SU-DHL-6 (cell line): ENCODE measurements around the gene PCDHGA4.
"Not testable (repeated sequence)": the region's sequence is repeated elsewhere in the genome, so short reads cannot be mapped to it uniquely, and the experiment has no call there.

Source experiments
- H2AFZ ChIP-seq: fragments of 200-600 bp; sonication (generic); 2 replicates; pipeline ENCODE4 v1.6.1; 2014; ENCODE audit warnings: low read depth, mild to moderate bottlenecking, moderate library complexity, mixed read lengths, antibody characterized with exemption, low read length; ENCODE audit not compliant: severe bottlenecking
- H3F3A ChIP-seq: fragments of 200-600 bp; shearing (Covaris generic); 2 replicates; pipeline ENCODE4 v1.6.0; 2016; ENCODE audit warnings: antibody characterized with exemption, mild to moderate bottlenecking; ENCODE audit not compliant: insufficient read depth
- H3K27ac ChIP-seq: fragments of 200-600 bp; sonication (generic); 2 replicates; pipeline ENCODE4 v1.5.1; 2016; ENCODE audit warnings: low read depth, mild to moderate bottlenecking, low read length, moderate library complexity, mixed read lengths
- H3K27me3 ChIP-seq: fragments of 200-600 bp; sonication (generic), shearing (Covaris generic); 2 replicates; pipeline ENCODE4 v1.6.0; 2014; ENCODE audit warnings: mild to moderate bottlenecking, low read length
- H3K36me3 ChIP-seq: fragments of 200-600 bp; sonication (generic); 2 replicates; pipeline ENCODE4 v1.6.1; 2014; ENCODE audit warnings: mild to moderate bottlenecking, low read length, mixed read lengths
- H3K4me2 ChIP-seq: fragments of 300-600, 200-600 bp; shearing (Covaris generic), sonication (generic); 2 replicates; pipeline ENCODE4 v1.6.0; 2014; ENCODE audit warnings: low read length, low read depth, mild to moderate bottlenecking; ENCODE audit not compliant: poor library complexity, severe bottlenecking
- H3K4me3 ChIP-seq: fragments of 200-600 bp; sonication (generic); 2 replicates; pipeline ENCODE4 v1.5.1; 2014; ENCODE audit warnings: antibody characterized with exemption, low read length, mild to moderate bottlenecking, mixed read lengths; ENCODE audit not compliant: insufficient read depth, poor library complexity, severe bottlenecking
- H3K79me2 ChIP-seq: fragments of 200-600 bp; sonication (generic); 2 replicates; pipeline ENCODE4 v1.6.1; 2014; ENCODE audit warnings: mild to moderate bottlenecking, low read length, moderate library complexity; ENCODE audit not compliant: insufficient read depth
- H3K9ac ChIP-seq: fragments of 200-600 bp; sonication (generic); 2 replicates; pipeline ENCODE4 v1.7.0; 2014; ENCODE audit warnings: mild to moderate bottlenecking, low read length
- H3K9me2 ChIP-seq: fragments of 200-600 bp; sonication (generic); replicated peaks from 2 replicates; pipeline ENCODE4 v1.6.1; 2014; ENCODE audit warnings: low read length; ENCODE audit not compliant: insufficient read depth
- H3K9me3 ChIP-seq: fragments of 200-600 bp; sonication (generic); 2 replicates; pipeline ENCODE4 v1.6.1; 2014; ENCODE audit warnings: low read length, mixed read lengths; ENCODE audit not compliant: insufficient read depth
- H4K20me1 ChIP-seq: fragments of 200-600 bp; sonication (generic); 2 replicates; pipeline ENCODE4 v1.6.1; 2014; ENCODE audit warnings: low read depth, mild to moderate bottlenecking, antibody characterized with exemption, low read length, moderate library complexity, mixed read lengths
- EZH2phosphoT487 ChIP-seq: fragments of 200-600 bp; sonication (generic), shearing (Covaris generic); conservative IDR thresholded peaks from 2 replicates; pipeline ENCODE4 v1.6.1; 2018; ENCODE audit warnings: mild to moderate bottlenecking, antibody characterized with exemption, low read length, moderate library complexity, mixed read lengths
- TF ChIP-seq, protein P1 (sequence below): fragments of 200-600 bp; sonication (generic); IDR thresholded peaks from one replicate; pipeline ENCODE4 v1.5.1; 2017; ENCODE audit warnings: antibody characterized with exemption, mild to moderate bottlenecking, low read length, moderate library complexity; ENCODE audit not compliant: insufficient read depth, poor library complexity, severe bottlenecking

PCDHGA4 gene

GRCh38 chr5:141330299-141331080 is 24.3 kb upstream of the PCDHGA4 start, which contains the start of gene PCDHGA1:
Gene PCDHGA1 (plus strand): TSS chr5:141330514.
- no peak within 1 kb of the TSS for H3K4me3 ChIP-seq
- no peaks in the 10 kb centered on the region for H3K27me3 ChIP-seq
- peak within 1 kb of the TSS; percentile 49 for H3K4me2 ChIP-seq
- H3K9ac ChIP-seq: peak within 1 kb of the TSS; percentile 36
- no peaks in the 10 kb centered on the region for H3F3A ChIP-seq
- H4K20me1 ChIP-seq: no peaks in the 10 kb centered on the region
- peaks cover 6% of the 10 kb centered on the region; the same call in 1 of the 2 replicates for H3K36me3 ChIP-seq
- peak within 1 kb of the TSS; percentile 97 for H2AFZ ChIP-seq
- no peak for TF ChIP-seq EZH2phosphoT487
- TF ChIP-seq, protein P1, sequence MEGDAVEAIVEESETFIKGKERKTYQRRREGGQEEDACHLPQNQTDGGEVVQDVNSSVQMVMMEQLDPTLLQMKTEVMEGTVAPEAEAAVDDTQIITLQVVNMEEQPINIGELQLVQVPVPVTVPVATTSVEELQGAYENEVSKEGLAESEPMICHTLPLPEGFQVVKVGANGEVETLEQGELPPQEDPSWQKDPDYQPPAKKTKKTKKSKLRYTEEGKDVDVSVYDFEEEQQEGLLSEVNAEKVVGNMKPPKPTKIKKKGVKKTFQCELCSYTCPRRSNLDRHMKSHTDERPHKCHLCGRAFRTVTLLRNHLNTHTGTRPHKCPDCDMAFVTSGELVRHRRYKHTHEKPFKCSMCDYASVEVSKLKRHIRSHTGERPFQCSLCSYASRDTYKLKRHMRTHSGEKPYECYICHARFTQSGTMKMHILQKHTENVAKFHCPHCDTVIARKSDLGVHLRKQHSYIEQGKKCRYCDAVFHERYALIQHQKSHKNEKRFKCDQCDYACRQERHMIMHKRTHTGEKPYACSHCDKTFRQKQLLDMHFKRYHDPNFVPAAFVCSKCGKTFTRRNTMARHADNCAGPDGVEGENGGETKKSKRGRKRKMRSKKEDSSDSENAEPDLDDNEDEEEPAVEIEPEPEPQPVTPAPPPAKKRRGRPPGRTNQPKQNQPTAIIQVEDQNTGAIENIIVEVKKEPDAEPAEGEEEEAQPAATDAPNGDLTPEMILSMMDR: peak; percentile 84
- H3K9me3 ChIP-seq: no peaks in the 10 kb centered on the region
- no peak within 1 kb of the TSS for H3K27ac ChIP-seq
- no peaks in the 10 kb centered on the region for H3K79me2 ChIP-seq
- H3K9me2 ChIP-seq: no peaks in the 10 kb centered on the region

DNA sequence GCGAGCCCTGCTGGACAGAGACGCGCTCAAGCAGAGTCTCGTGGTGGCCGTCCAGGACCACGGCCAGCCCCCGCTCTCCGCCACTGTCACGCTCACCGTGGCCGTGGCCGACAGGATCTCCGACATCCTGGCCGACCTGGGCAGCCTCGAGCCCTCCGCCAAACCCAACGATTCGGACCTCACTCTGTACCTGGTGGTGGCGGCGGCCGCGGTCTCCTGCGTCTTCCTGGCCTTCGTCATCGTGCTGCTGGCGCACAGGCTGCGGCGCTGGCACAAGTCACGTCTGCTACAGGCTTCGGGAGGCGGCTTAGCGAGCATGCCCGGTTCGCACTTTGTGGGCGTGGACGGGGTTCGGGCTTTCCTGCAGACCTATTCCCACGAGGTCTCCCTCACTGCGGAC is 22.2 kb upstream of the PCDHGA4 start:
- not testable (repeated sequence) for H4K20me1 ChIP-seq, H3F3A ChIP-seq, H3K4me2 ChIP-seq, H3K4me3 ChIP-seq, H3K36me3 ChIP-seq, H3K9me2 ChIP-seq, H2AFZ ChIP-seq, H3K27me3 ChIP-seq, H3K27ac ChIP-seq, H3K9me3 ChIP-seq, H3K9ac ChIP-seq, H3K79me2 ChIP-seq

GRCh38 chr5:141338538-141339306 is 16.1 kb upstream of the PCDHGA4 start, which contains the start of gene PCDHGA2:
Gene PCDHGA2 (plus strand): TSS chr5:141338760.
- Histone ChIP-seq H3F3A (no peaks in the 10 kb centered on the region), H3K27me3 (no peaks in the 10 kb centered on the region), H4K20me1 (no peaks in the 10 kb centered on the region), H3K4me2 (no peak within 1 kb of the TSS), H3K9ac (no peak within 1 kb of the TSS), H3K79me2 (no peaks in the 10 kb centered on the region), H3K4me3 (no peak within 1 kb of the TSS), H3K9me3 (no peaks in the 10 kb centered on the region), H2AFZ (no peak within 1 kb of the TSS), H3K27ac (no peak within 1 kb of the TSS), H3K9me2 (no peaks in the 10 kb centered on the region), H3K36me3 (peaks cover 6% of the 10 kb centered on the region; the same call in 1 of the 2 replicates)
- TF ChIP-seq, protein P1: no peak
- no peak for TF ChIP-seq EZH2phosphoT487

DNA sequence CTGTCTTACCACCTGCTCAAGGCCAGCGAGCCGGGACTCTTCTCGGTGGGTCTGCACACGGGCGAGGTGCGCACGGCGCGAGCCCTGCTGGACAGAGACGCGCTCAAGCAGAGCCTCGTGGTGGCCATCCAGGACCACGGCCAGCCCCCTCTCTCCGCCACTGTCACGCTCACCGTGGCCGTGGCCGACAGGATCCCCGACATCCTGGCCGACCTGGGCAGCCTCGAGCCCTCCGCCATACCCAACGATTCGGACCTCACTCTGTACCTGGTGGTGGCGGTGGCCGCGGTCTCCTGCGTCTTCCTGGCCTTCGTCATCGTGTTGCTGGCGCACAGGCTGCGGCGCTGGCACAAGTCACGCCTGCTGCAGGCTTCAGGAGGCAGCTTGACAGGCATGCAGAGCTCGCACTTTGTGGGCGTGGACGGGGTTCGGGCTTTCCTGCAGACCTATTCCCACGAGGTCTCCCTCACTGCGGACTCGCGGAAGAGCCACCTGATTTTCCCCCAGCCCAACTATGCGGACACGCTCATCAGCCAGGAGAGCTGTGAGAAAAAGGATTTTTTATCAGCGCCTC is 14.0 kb upstream of the PCDHGA4 start:
- H3K27me3 ChIP-seq, H3K9me2 ChIP-seq, H3K9me3 ChIP-seq, H3K36me3 ChIP-seq, H3F3A ChIP-seq, H4K20me1 ChIP-seq, H2AFZ ChIP-seq, H3K4me2 ChIP-seq, H3K27ac ChIP-seq, H3K4me3 ChIP-seq, H3K79me2 ChIP-seq, H3K9ac ChIP-seq: not testable (repeated sequence)
